IMR-90 (cell line): Measurements from ENCODE around the gene SESN3. TPM values are rescaled to one million over a fixed set of nuclear protein-coding genes. Genes with fewer than 3 reads are reported as not detected.

Experiments
- ATAC-seq: fragments of 200-7000 bp; cut with Tn5 transposase; 2 replicates; pipeline ENCODE4 v1.9.1; 2020; ENCODE audit warnings: low read depth, mild to moderate bottlenecking, moderate library complexity
- BruUV-seq: library from RNA; stranded (reverse); fragments of 400-500 nt; replicated peaks from 2 replicates; lab custom pipeline; 2021; lab: Mats Ljungman, UMichigan
- CTCF ChIA-PET: fragments of 300-600 bp; formaldehyde crosslinking; extraction: SDS; loops from one replicate; lab custom pipeline; 2021; ENCODE audit warnings: antibody characterized with exemption; lab: Yijun Ruan, JAX
- POLR2A ChIA-PET: fragments of 300-600 bp; sonication (Branson Sonifier 250); formaldehyde crosslinking; loops from one replicate; lab custom pipeline; 2022; ENCODE audit warnings: antibody characterized with exemption; ENCODE audit not compliant: unreplicated experiment; lab: Charles Lee
- DNase-seq: peaks from one replicate; pipeline ENCODE4 v3.0.0; 2013
- H2AFZ ChIP-seq: replicated peaks from 2 replicates; pipeline ENCODE3; 2013; ENCODE audit warnings: low read length, mild to moderate bottlenecking; ENCODE audit not compliant: poor library complexity
- H2AK5ac ChIP-seq: 2 replicates; pipeline ENCODE4 v1.6.1; 2013; ENCODE audit warnings: low read depth, low read length, inconsistent platforms
- H2AK9ac ChIP-seq: replicated peaks from 2 replicates; pipeline ENCODE3; 2013; ENCODE audit warnings: mild to moderate bottlenecking, low read depth, low read length, moderate library complexity; ENCODE audit not compliant: poor library complexity
- H2BK120ac ChIP-seq: 2 replicates; pipeline ENCODE4 v1.6.1; 2013; ENCODE audit warnings: low read depth, low read length, inconsistent platforms
- H2BK15ac ChIP-seq: 3 replicates; pipeline ENCODE4 v1.6.1; 2013; ENCODE audit warnings: low read depth, low read length, inconsistent platforms
- H2BK20ac ChIP-seq: 2 replicates; pipeline ENCODE4 v1.6.1; 2013; ENCODE audit warnings: low read depth, mild to moderate bottlenecking, inconsistent platforms, low read length, moderate library complexity
- H2BK5ac ChIP-seq: 2 replicates; pipeline ENCODE4 v1.6.1; 2013; ENCODE audit warnings: mild to moderate bottlenecking, low read depth, low read length, inconsistent platforms; ENCODE audit not compliant: poor library complexity, severe bottlenecking
- H3K14ac ChIP-seq: replicated peaks from 2 replicates; pipeline ENCODE4 v1.6.1; 2013; ENCODE audit warnings: low read depth, low read length, inconsistent platforms
- H3K18ac ChIP-seq: 2 replicates; pipeline ENCODE4 v1.6.1; 2013; ENCODE audit warnings: low read depth, low read length, control low read depth
- H3K23ac ChIP-seq: 2 replicates; pipeline ENCODE4 v1.6.1; 2013; ENCODE audit warnings: low read depth, low read length, inconsistent platforms
- H3K27ac ChIP-seq: 2 replicates; pipeline ENCODE4 v1.5.1; 2013; ENCODE audit warnings: mild to moderate bottlenecking, control low read depth, low read length; ENCODE audit not compliant: insufficient read depth
- H3K27me3 ChIP-seq: 2 replicates; pipeline ENCODE4 v1.6.1; 2013; ENCODE audit warnings: low read length; ENCODE audit not compliant: control insufficient read depth, insufficient read depth
- H3K36me3 ChIP-seq: 2 replicates; pipeline ENCODE4 v1.6.1; 2013; ENCODE audit warnings: low read length, mixed read lengths; ENCODE audit not compliant: control insufficient read depth, insufficient read depth
- H3K4ac ChIP-seq: 2 replicates; pipeline ENCODE4 v1.6.1; 2013; ENCODE audit warnings: low read depth, low read length, inconsistent platforms
- H3K4me1 ChIP-seq: 2 replicates; pipeline ENCODE4 v1.6.1; 2013; ENCODE audit warnings: low read length, mixed read lengths; ENCODE audit not compliant: control insufficient read depth, insufficient read depth
- H3K4me2 ChIP-seq: 2 replicates; pipeline ENCODE4 v1.6.1; 2013; ENCODE audit warnings: low read depth, mild to moderate bottlenecking, control low read depth, low read length, moderate library complexity
- H3K4me3 ChIP-seq: 2 replicates; pipeline ENCODE4 v1.5.1; 2013; ENCODE audit warnings: low read depth, mild to moderate bottlenecking, control low read depth, low read length, moderate library complexity; ENCODE audit not compliant: insufficient read depth
- H3K56ac ChIP-seq: 2 replicates; pipeline ENCODE4 v1.6.1; 2013; ENCODE audit warnings: low read length, inconsistent platforms; ENCODE audit not compliant: insufficient read depth; ENCODE audit errors: extremely low read depth
- H3K79me1 ChIP-seq, 2 experiments: 2 replicates each; pipeline ENCODE4 v1.6.1; 2013; ENCODE audit warnings: low read length in 2 of 2, inconsistent platforms in 1 of 2, low read depth in 1 of 2
- H3K9ac ChIP-seq: 2 replicates; pipeline ENCODE4 v1.6.1; 2013; ENCODE audit warnings: low read depth, low read length, control low read depth
- H3K9me1 ChIP-seq: 2 replicates; pipeline ENCODE4 v1.6.1; 2013; ENCODE audit warnings: low read length, inconsistent platforms; ENCODE audit not compliant: insufficient read depth
- H3K9me3 ChIP-seq: 2 replicates; pipeline ENCODE4 v1.6.1; 2013; ENCODE audit warnings: low read length; ENCODE audit not compliant: control insufficient read depth, insufficient read depth
- H4K20me1 ChIP-seq: 2 replicates; pipeline ENCODE4 v1.6.1; 2013; ENCODE audit warnings: low read length, inconsistent platforms; ENCODE audit not compliant: insufficient read depth
- H4K5ac ChIP-seq: 2 replicates; pipeline ENCODE4 v1.6.1; 2013; ENCODE audit warnings: mild to moderate bottlenecking, low read depth, low read length, control low read depth
- H4K8ac ChIP-seq, 2 experiments: 2 replicates each; pipeline ENCODE4 v1.6.1; 2013; ENCODE audit warnings: low read depth in 2 of 2, low read length in 2 of 2, control low read depth in 1 of 2, inconsistent platforms in 1 of 2
- H4K91ac ChIP-seq: 2 replicates; pipeline ENCODE4 v1.6.1; 2013; ENCODE audit warnings: low read depth, low read length, inconsistent platforms; ENCODE audit not compliant: insufficient read depth
- CEBPB ChIP-seq: IDR thresholded peaks from 2 replicates; pipeline ENCODE4 v1.6.1; 2012; ENCODE audit warnings: low read depth, low read length, improper control_type of control experiment
- WGBS, 2 experiments: methylation state at CpG; one replicate each; pipeline versions ENCODE4 v1.1.5 to v1.1.7; 2013; ENCODE audit warnings: missing lambda C conversion rate in 2 of 2; ENCODE audit not compliant: insufficient read length in 1 of 2; ENCODE audit errors: extremely low coverage in 2 of 2; 5-methylcytosine and 5-hydroxymethylcytosine counted together
- dilution Hi-C: fragments of 300-500 bp; cut with HindIII; formaldehyde crosslinking; loops from one replicate; pipeline ENCODE4 v1.14.3; 2018; ENCODE audit warnings: low sequenced_read_pairs; ENCODE audit not compliant: unreplicated experiment
- in situ Hi-C: fragments of 300-500 bp; cut with MboI; formaldehyde crosslinking; loops from 3 replicates; pipeline ENCODE4 v1.14.3; 2019; ENCODE audit warnings: low sequenced_read_pairs, inconsistent platforms, mixed read lengths
- intact Hi-C: fragments of 100-400 bp; cut with micrococcal nuclease; formaldehyde crosslinking; loops from 2 replicates; pipeline ENCODE4 v1.10.0; 2022
- polyA plus RNA-seq, 3 experiments: library from polyadenylated mRNA; depleted of rRNA; stranded (reverse); fragments of >200 nt; gene quantifications; 2 replicates each; pipeline ENCODE4 v1.2.3, GENCODE V29; 2012; ENCODE audit warnings: low replicate concordance in 1 of 3
- total RNA-seq: library from RNA; depleted of rRNA; stranded (reverse); fragments of >200 nt; gene quantifications from 2 replicates; pipeline ENCODE4 v1.2.3, GENCODE V29; 2012

SESN3 gene
- total and polyA plus RNA-seq, 2 of the 4 experiments (the other 2 are of a cell fraction): 2.0 to 7.7 TPM

DNA sequence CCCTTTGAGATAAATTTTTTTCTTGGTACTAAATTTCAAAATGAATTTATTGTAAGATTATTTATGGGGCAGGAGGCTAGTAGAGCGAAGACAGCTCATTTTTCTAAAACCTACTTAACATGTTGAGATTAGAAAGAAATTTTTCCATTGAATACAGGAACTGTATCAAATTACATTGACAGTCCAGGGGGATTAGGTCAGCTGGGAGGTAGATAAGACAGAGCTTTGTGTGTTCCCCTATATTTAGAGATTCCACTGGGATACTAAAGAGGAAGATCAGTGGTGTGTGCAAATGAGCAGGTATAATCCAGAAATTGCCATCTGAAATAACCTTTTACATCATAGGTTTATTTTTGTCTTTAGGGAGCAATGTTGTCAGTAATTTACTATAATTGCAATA lies 109.3 kb downstream of the SESN3 start:
- H3K4ac ChIP-seq: no peak overlapping the region
- no peak overlapping the region for H2BK5ac ChIP-seq
- H3K4me3 ChIP-seq: no peak overlapping the region
- no peaks in the 10 kb centered on the region for H3K4me1 ChIP-seq
- ATAC-seq (no peak), DNase-seq (no peak)
- CTCF ChIA-PET: no interaction called here
- POLR2A ChIA-PET: no interaction called here
- no TSS peak for BruUV-seq
- H2AK5ac ChIP-seq: no peak overlapping the region
- H4K91ac ChIP-seq: no peak overlapping the region
- no peak overlapping the region for H4K5ac ChIP-seq
- H3K18ac ChIP-seq: no peak overlapping the region
- H3K79me1 ChIP-seq: no peaks in the 10 kb centered on the region
- H2AK9ac ChIP-seq: no peak overlapping the region
- no CpG with 5 or more reads among the region's 1 CpG for WGBS, 2 experiments
- no peak overlapping the region for H4K8ac ChIP-seq
- H2BK20ac ChIP-seq: no peak overlapping the region
- no peaks in the 10 kb centered on the region for H4K20me1 ChIP-seq
- no peak overlapping the region for H3K4me2 ChIP-seq
- no peak overlapping the region for H2BK15ac ChIP-seq
- no peak for TF ChIP-seq CEBPB
- H3K56ac ChIP-seq: no peak overlapping the region
- H2BK120ac ChIP-seq: no peak overlapping the region
- H3K9ac ChIP-seq: no peak overlapping the region
- intact Hi-C loops (no loop called here), dilution Hi-C loops (no loop called here), in situ Hi-C loops (no loop called here)
- H3K9me1 ChIP-seq: no peaks in the 10 kb centered on the region
- H2AFZ ChIP-seq: no peak overlapping the region
- H3K27me3 ChIP-seq: no peaks in the 10 kb centered on the region
- no peaks in the 10 kb centered on the region for H3K36me3 ChIP-seq
- H3K9me3 ChIP-seq: no peaks in the 10 kb centered on the region
- H3K23ac ChIP-seq: no peak overlapping the region
- H3K27ac ChIP-seq: no peak overlapping the region
- no peak overlapping the region for H3K14ac ChIP-seq
